DOHH2 (cell line): ENCODE data around the gene KCTD1.

Source experiments
- CTCF ChIP-seq: fragments of 200-600 bp; sonication (generic); IDR thresholded peaks from one replicate; pipeline ENCODE4 v1.5.1; 2014; ENCODE audit warnings: antibody characterized with exemption, mild to moderate bottlenecking, low read depth, low read length; ENCODE audit not compliant: poor library complexity, severe bottlenecking
- EZH2phosphoT487 ChIP-seq: fragments of 200-600 bp; sonication (generic); IDR thresholded peaks from 2 replicates; pipeline ENCODE4 v1.6.1; 2017; ENCODE audit warnings: borderline replicate concordance, mild to moderate bottlenecking, antibody characterized with exemption, low read length, moderate library complexity, mixed read lengths

GRCh38 chr18:26439537-26439936, 108.8 kb downstream of the KCTD1 start:
- no peak for TF ChIP-seq CTCF
- no peak for TF ChIP-seq EZH2phosphoT487
